ENCODE measurements around the gene TOB2.

DNA sequence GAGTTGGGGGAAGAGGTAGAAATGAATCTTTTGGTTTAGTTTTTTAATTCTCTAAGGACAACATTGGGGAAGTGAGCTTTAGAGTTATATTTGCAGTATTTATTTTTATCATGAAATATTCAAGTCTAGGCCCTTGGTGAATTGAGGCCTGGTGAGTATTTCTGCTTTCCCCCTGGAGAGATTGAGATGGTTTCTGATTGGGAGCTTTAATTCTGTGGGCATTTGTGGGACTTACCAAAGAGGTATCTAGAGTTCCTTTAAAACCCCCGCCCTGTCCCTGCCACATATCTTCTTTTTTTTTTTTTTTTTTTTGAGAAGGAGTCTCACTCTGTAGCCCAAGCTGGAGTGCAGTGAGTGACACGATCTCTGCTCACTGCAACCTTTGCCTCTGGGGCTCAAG, 31.9 kb upstream of the TOB2 start:
- TF ChIP-seq, protein P1, sequence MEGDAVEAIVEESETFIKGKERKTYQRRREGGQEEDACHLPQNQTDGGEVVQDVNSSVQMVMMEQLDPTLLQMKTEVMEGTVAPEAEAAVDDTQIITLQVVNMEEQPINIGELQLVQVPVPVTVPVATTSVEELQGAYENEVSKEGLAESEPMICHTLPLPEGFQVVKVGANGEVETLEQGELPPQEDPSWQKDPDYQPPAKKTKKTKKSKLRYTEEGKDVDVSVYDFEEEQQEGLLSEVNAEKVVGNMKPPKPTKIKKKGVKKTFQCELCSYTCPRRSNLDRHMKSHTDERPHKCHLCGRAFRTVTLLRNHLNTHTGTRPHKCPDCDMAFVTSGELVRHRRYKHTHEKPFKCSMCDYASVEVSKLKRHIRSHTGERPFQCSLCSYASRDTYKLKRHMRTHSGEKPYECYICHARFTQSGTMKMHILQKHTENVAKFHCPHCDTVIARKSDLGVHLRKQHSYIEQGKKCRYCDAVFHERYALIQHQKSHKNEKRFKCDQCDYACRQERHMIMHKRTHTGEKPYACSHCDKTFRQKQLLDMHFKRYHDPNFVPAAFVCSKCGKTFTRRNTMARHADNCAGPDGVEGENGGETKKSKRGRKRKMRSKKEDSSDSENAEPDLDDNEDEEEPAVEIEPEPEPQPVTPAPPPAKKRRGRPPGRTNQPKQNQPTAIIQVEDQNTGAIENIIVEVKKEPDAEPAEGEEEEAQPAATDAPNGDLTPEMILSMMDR (IDR thresholded peaks at IDR 0.05), result no peak
- TF ChIP-seq POLR2A (IDR thresholded peaks at IDR 0.05), result no peak

Data from uterus (tissue), 2 donors.